OCI-LY7 (cell line): Measurements from ENCODE around the gene PIEZO2. TPM values are rescaled to one million over a fixed set of nuclear protein-coding genes. Genes with fewer than 3 reads are reported as not detected.

Experiments
- BruUV-seq: library from RNA; stranded (reverse); fragments of 400-500 nt; replicated peaks from 2 replicates; lab custom pipeline; 2021; lab: Mats Ljungman, UMichigan
- CTCF ChIA-PET: fragments of 300-600 bp; sonication (Branson Sonifier 250); formaldehyde crosslinking; loops from one replicate; lab custom pipeline; 2022; ENCODE audit warnings: antibody characterized with exemption; ENCODE audit not compliant: unreplicated experiment; lab: Charles Lee
- POLR2A ChIA-PET: fragments of 300-600 bp; sonication (Branson Sonifier 250); formaldehyde crosslinking; loops from one replicate; lab custom pipeline; 2022; ENCODE audit warnings: antibody characterized with exemption; lab: Charles Lee
- DNase-seq: peaks from one replicate; pipeline ENCODE4 v3.0.0-alpha.2; 2015; ENCODE audit warnings: low spot score
- H2AFZ ChIP-seq: fragments of 200-600 bp; sonication (generic), shearing (Covaris generic); 2 replicates; pipeline ENCODE4 v1.6.1; 2014; ENCODE audit warnings: mild to moderate bottlenecking, antibody characterized with exemption, low read length, moderate library complexity
- H3K27ac ChIP-seq: fragments of 200-600 bp; sonication (generic); 2 replicates; pipeline ENCODE4 v1.5.1; 2014; ENCODE audit warnings: mixed run types, low read depth, mild to moderate bottlenecking, moderate library complexity, low read length, inconsistent platforms; ENCODE audit not compliant: poor library complexity, severe bottlenecking
- H3K36me3 ChIP-seq: fragments of 200-600 bp; sonication (generic); 2 replicates; pipeline ENCODE4 v1.6.1; 2014; ENCODE audit warnings: mild to moderate bottlenecking, antibody characterized with exemption, low read length, moderate library complexity, mixed read lengths; ENCODE audit not compliant: insufficient read depth
- H3K4me1 ChIP-seq: fragments of 200-600 bp; sonication (generic); 2 replicates; pipeline ENCODE4 v1.5.1; 2014; ENCODE audit warnings: mild to moderate bottlenecking, low read length; ENCODE audit not compliant: insufficient read depth, poor library complexity, severe bottlenecking
- H3K4me2 ChIP-seq: fragments of 200-600 bp; sonication (generic); 2 replicates; pipeline ENCODE4 v1.6.1; 2014; ENCODE audit warnings: mild to moderate bottlenecking, low read length
- H3K4me3 ChIP-seq: fragments of 200-600 bp; sonication (generic); 2 replicates; pipeline ENCODE4 v1.5.1; 2014; ENCODE audit warnings: mild to moderate bottlenecking, low read depth, low read length; ENCODE audit not compliant: poor library complexity, severe bottlenecking
- H3K79me2 ChIP-seq: fragments of 200-600 bp; sonication (generic); 2 replicates; pipeline ENCODE4 v1.6.1; 2016; ENCODE audit warnings: low read depth, mild to moderate bottlenecking, low read length, moderate library complexity, mixed read lengths; ENCODE audit not compliant: insufficient read depth
- H3K9me2 ChIP-seq: fragments of 200-600 bp; sonication (generic); 2 replicates; pipeline ENCODE4 v1.6.1; 2016; ENCODE audit warnings: mild to moderate bottlenecking, low read length, mixed read lengths; ENCODE audit not compliant: insufficient read depth
- H3K9me3 ChIP-seq: fragments of 200-600 bp; sonication (generic); 2 replicates; pipeline ENCODE4 v1.6.1; 2014; ENCODE audit warnings: mild to moderate bottlenecking, mixed run types, low read length, mixed read lengths
- H4K20me1 ChIP-seq: fragments of 200-600 bp; sonication (generic); 2 replicates; pipeline ENCODE4 v1.6.1; 2014; ENCODE audit warnings: mild to moderate bottlenecking, antibody characterized with exemption, low read length, moderate library complexity, mixed read lengths; ENCODE audit not compliant: insufficient read depth
- EZH2phosphoT487 ChIP-seq: fragments of 200-600 bp; sonication (generic); IDR thresholded peaks from 2 replicates; pipeline ENCODE4 v1.6.1; 2018; ENCODE audit warnings: low read depth, borderline replicate concordance, mild to moderate bottlenecking, mixed run types, antibody characterized with exemption, low read length, moderate library complexity, mixed read lengths
- intact Hi-C: fragments of 100-400 bp; cut with micrococcal nuclease; formaldehyde crosslinking; loops from one replicate; pipeline ENCODE4 v1.10.0; 2022; ENCODE audit not compliant: unreplicated experiment
- total RNA-seq, 2 experiments: library from RNA; depleted of rRNA in 1 of 2; stranded (reverse); fragments of >200 nt in 1 of 2; shearing (Covaris generic) in 1 of 2; gene quantifications; 2 replicates each; pipeline ENCODE4 v1.2.3, GENCODE V29; 2014 to 2022
- TF ChIP-seq, protein P1 (sequence below): fragments of 200-600 bp; sonication (generic); conservative IDR thresholded peaks from 2 replicates; pipeline ENCODE4 v1.5.1; 2014; ENCODE audit warnings: mild to moderate bottlenecking, antibody characterized with exemption, low read length, moderate library complexity, mixed read lengths

The PIEZO2 gene
- total RNA-seq, 2 experiments from 2014 or later, result 0.95 to 3.3 TPM

DNA sequence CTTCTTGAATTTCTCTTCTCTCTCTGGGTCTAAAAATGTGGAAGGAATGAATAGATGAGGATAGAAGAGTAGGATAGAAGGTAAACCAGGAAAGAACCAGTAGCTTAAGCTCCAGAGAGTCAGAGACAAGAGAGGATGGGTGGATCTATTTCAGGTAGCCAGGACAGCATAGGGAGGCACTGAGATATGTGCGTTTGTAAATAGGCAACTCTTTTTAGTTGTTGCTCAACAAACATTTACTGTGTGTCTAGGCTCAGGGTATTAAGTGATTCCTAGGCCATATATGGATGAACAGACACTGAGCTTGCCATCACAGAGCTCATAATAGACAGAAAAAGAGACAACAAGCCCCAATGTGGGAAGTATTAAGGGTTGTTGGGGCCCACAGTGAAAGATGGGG is 463.1 kb downstream of the PIEZO2 start:
- Histone ChIP-seq H3K4me1 (peaks cover 7% of the 10 kb centered on the region), H3K9me2 (no peaks in the 10 kb centered on the region), H3K36me3 (no peaks in the 10 kb centered on the region), H4K20me1 (no peaks in the 10 kb centered on the region), H3K27ac (no peak overlapping the region), H2AFZ (no peak overlapping the region), H3K9me3 (no peaks in the 10 kb centered on the region), H3K4me2 (no peak overlapping the region), H3K79me2 (no peaks in the 10 kb centered on the region), H3K4me3 (no peak overlapping the region)
- CTCF ChIA-PET, result no interaction called here
- intact Hi-C loops, result no loop called here
- no TSS peak for BruUV-seq
- DNase-seq, result no peak
- POLR2A ChIA-PET, result no interaction called here
- TF ChIP-seq, protein P1, sequence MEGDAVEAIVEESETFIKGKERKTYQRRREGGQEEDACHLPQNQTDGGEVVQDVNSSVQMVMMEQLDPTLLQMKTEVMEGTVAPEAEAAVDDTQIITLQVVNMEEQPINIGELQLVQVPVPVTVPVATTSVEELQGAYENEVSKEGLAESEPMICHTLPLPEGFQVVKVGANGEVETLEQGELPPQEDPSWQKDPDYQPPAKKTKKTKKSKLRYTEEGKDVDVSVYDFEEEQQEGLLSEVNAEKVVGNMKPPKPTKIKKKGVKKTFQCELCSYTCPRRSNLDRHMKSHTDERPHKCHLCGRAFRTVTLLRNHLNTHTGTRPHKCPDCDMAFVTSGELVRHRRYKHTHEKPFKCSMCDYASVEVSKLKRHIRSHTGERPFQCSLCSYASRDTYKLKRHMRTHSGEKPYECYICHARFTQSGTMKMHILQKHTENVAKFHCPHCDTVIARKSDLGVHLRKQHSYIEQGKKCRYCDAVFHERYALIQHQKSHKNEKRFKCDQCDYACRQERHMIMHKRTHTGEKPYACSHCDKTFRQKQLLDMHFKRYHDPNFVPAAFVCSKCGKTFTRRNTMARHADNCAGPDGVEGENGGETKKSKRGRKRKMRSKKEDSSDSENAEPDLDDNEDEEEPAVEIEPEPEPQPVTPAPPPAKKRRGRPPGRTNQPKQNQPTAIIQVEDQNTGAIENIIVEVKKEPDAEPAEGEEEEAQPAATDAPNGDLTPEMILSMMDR, result no peak
- TF ChIP-seq EZH2phosphoT487, result no peak

- Histone ChIP-seq H3K36me3 (no peaks in the 10 kb centered on the region), H2AFZ (no peak overlapping the region), H3K4me2 (no peak overlapping the region), H4K20me1 (no peaks in the 10 kb centered on the region), H3K27ac (no peak overlapping the region), H3K9me3 (no peaks in the 10 kb centered on the region), H3K4me3 (no peak overlapping the region), H3K9me2 (no peaks in the 10 kb centered on the region), H3K79me2 (no peaks in the 10 kb centered on the region), H3K4me1 (peaks cover 7% of the 10 kb centered on the region)
- no TSS peak for BruUV-seq
- intact Hi-C loops, result no loop called here
- POLR2A ChIA-PET, result interaction anchor here (0.5 to 0.8 kb wide), 2 partner anchors 141 to 416 kb away, joined by 3 read pairs; no protein-coding TSS in a partner anchor
- DNase-seq, result peak; percentile 10
- TF ChIP-seq, protein P1, result no peak
- no peak for TF ChIP-seq EZH2phosphoT487
- CTCF ChIA-PET, result no interaction called here
Observed at GRCh38 chr18:10685484-10685883, 463.9 kb downstream of the PIEZO2 start.

- no peak overlapping the region for H3K4me2 ChIP-seq
- DNase-seq, result peak; percentile 13
- H3K9me3 ChIP-seq, result no peaks in the 10 kb centered on the region
- no peaks in the 10 kb centered on the region for H3K79me2 ChIP-seq
- H3K36me3 ChIP-seq, result no peaks in the 10 kb centered on the region
- ChIA-PET POLR2A (no interaction called here), CTCF (no interaction called here)
- no peak overlapping the region for H3K4me3 ChIP-seq
- TF ChIP-seq, protein P1, result peak; percentile 54
- no peak for TF ChIP-seq EZH2phosphoT487
- H4K20me1 ChIP-seq, result no peaks in the 10 kb centered on the region
- no peak overlapping the region for H3K27ac ChIP-seq
- BruUV-seq, result no TSS peak
- no peaks in the 10 kb centered on the region for H3K9me2 ChIP-seq
- intact Hi-C loops, result loop anchor here (5.0 kb wide), 1 partner anchor 120 kb away; no protein-coding TSS in a partner anchor
- no peak overlapping the region for H2AFZ ChIP-seq
- peaks cover 7% of the 10 kb centered on the region for H3K4me1 ChIP-seq
Observed at GRCh38 chr18:10682368-10682714, 467.0 kb downstream of the PIEZO2 start.
